Measurements from ENCODE around the gene NCKAP5L.
"Not testable (repeated sequence)": the region's sequence is repeated elsewhere in the genome, so short reads cannot be mapped to it uniquely, and the experiment has no call there.

NCKAP5L gene

DNA sequence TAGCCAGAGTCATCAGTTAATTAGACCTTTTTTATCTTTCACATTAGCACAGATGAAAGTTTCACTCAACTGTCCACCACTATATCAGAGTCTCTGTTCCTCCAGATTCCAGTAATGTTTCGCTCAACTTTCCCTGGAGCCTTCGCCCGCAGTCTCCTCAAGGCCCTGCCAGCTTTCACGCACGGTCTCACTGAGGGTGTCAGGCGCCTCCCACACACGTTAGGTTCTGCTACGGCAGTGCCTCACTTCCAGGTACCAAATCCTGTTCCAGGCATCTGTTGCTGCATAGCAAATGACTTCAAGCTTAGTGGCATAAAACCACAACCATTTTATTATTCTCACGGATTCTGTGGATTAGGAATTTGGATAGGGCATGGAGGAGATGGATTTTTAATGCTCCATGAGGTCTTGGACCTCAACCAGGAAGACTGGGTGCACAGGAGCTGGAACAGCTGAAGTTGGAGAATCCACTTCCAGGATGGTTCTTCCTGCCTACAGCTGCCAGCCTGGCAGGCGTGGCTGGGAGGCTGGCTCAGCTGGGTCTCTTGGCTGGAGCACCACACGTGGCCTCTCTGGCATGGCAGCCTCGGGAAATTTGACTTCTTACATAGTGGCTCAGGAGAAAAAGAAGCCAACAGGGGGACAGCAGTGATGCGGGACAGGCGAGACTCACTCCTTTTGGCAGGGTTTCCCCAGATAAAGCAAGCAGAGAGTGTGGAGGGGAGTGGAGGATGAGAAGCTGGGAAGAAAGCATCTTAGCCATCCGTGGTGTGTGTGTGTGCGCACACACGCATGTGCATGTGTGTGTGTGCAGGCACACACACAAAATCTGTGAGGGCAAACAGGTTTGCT is 36.0 kb upstream of the NCKAP5L start:
- DNase-seq (ENCODE audit: insufficient read length) (no peak), FAIRE-seq (no peak)
- TF ChIP-seq TAF1 (IDR thresholded peaks at IDR 0.05; ENCODE audit: borderline replicate concordance, low read depth, low read length) (no peak), POLR2AphosphoS5 (IDR thresholded peaks at IDR 0.05; ENCODE audit: low read depth, low read length) (no peak), POLR2A (IDR thresholded peaks at IDR 0.05; ENCODE audit: low read depth, low read length) (no peak)

DNA sequence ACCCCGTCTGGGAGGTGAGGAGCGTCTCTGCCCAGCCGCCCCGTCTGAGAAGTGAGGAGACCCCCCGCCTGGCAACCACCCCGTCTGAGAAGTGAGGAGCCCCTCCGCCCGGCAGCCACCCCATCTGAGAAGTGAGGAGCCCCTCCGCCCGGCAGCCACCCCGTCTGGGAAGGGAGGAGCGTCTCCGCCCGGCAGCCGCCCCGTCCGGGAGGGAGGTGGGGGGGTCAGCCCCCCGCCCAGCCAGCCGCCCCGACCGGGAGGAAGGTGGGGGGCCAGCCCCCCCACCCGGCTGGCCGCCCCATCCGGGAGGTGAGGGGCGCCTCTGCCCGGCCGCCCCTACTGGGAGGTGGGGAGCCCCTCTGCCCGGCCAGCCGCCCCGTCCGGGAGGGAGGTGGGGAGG is 32.7 kb upstream of the NCKAP5L start:
- not testable (repeated sequence) for DNase-seq (ENCODE audit: insufficient read length); FAIRE-seq

DNA sequence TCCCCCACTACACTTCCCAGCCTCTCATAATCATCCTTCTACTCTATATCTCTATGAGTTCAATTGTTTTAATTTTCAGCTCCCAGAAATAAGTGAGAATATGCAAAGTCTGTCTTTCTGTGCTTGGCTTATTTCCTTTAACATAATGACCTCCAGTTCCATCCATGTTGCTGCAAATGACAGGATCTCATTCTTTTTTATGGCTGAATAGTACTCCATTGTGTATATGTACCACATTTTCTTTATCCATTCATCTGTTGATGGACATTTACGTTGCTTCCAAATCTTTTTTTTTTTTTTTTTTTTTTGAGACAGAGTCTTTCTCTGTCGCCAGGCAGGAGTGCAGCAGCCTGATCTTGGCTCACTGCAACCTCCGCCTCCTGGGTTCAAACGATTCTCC is 27.7 kb upstream of the NCKAP5L start:
- not testable (repeated sequence) for FAIRE-seq; DNase-seq (ENCODE audit: insufficient read length)

DNA sequence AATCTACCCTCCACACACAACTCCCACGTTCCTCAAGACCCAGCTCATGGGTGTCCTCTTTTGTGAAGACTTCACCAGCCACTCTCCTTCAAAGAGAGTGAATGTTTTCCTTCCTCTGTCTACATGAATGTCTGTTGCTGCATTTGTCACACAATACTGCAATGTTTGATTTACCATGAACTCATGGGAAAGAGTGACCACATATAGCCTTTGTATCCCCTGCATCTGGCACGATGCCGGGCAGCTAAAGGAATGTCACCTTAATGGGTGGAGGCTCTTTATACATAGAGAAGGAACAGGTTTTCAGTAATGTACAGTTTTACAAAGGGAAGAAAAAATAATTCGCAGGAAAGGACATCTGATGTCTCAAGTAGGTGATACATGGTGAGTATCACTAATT is 26.8 kb upstream of the NCKAP5L start:
- TF ChIP-seq POLR2A (IDR thresholded peaks at IDR 0.05; ENCODE audit: low read depth, low read length) (no peak), TAF1 (IDR thresholded peaks at IDR 0.05; ENCODE audit: borderline replicate concordance, low read depth, low read length) (no peak), POLR2AphosphoS5 (IDR thresholded peaks at IDR 0.05; ENCODE audit: low read depth, low read length) (no peak)
- FAIRE-seq (no peak), DNase-seq (ENCODE audit: insufficient read length) (no peak)

DNA sequence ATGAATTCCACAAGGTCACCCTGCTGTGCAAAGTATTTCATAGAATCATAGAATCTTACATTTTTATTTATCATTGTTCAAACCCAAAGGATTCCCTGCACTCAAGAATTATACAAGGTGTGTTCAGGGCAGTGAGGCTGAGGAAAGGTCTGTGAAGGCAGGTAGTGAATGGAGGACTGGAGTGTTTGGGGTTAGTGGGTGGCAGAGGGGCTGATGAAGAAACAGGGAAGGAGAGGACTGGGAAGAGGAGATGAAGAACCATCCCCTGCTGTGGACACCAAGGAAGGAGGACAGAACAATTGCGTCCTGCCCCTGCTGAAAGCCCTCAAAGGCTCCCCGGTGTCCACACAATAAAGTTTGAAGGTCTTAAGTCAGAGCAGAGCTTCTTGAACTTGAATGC is 25.5 kb upstream of the NCKAP5L start:
- no peak for DNase-seq (ENCODE audit: insufficient read length)
- TF ChIP-seq POLR2A (IDR thresholded peaks at IDR 0.05; ENCODE audit: low read depth, low read length) (no peak), POLR2AphosphoS5 (IDR thresholded peaks at IDR 0.05; ENCODE audit: low read depth, low read length) (no peak), TAF1 (IDR thresholded peaks at IDR 0.05; ENCODE audit: borderline replicate concordance, low read depth, low read length) (no peak)
- FAIRE-seq = no peak

DNA sequence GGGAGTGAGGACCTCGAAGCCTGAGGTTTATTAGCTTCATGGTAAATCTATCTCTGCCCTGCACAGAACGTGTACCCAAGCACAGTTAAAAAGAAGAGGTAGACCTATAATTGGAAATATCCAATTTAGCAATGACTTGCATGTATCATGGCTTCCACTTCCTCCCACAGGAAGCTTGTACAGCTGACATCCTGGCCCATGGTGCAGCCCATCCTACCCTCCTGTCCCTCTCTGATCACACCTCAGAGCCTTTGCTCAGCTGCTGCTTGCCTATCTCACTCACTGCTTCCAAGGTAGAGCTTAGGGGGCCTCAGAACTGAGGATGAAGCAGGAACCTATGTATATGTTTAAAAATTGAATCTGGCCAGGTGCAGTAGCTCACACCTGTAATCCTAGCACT is 18.9 kb upstream of the NCKAP5L start:
- FAIRE-seq (no peak), DNase-seq (ENCODE audit: insufficient read length) (no peak)
- no peak for TF ChIP-seq TAF1 (IDR thresholded peaks at IDR 0.05; ENCODE audit: borderline replicate concordance, low read depth, low read length)
- TF ChIP-seq POLR2A (IDR thresholded peaks at IDR 0.05; ENCODE audit: low read depth, low read length) = no peak
- TF ChIP-seq POLR2AphosphoS5 (IDR thresholded peaks at IDR 0.05; ENCODE audit: low read depth, low read length) = no peak

DNA sequence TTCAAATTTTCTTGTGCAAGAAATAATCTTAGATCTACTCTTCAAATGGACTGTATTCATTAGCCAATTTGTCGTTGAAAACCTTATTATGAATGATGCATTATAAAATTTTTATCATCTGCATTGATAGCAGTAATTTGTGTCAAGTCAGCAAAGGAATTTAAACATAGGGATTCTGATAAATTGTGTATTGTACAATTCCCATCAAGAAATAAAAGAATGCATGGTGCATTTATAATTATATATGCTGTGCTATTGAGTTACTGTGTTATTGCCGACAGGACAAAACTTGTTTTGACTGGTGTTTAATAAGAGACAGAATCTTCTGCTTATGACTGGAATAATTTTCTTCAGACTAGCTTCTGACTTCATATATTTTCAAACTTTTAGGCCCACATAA is 17.8 kb upstream of the NCKAP5L start:
- no peak for DNase-seq (ENCODE audit: insufficient read length)
- FAIRE-seq = no peak
- TF ChIP-seq POLR2AphosphoS5 (IDR thresholded peaks at IDR 0.05; ENCODE audit: low read depth, low read length) (no peak), POLR2A (IDR thresholded peaks at IDR 0.05; ENCODE audit: low read depth, low read length) (no peak), TAF1 (IDR thresholded peaks at IDR 0.05; ENCODE audit: borderline replicate concordance, low read depth, low read length) (no peak)

DNA sequence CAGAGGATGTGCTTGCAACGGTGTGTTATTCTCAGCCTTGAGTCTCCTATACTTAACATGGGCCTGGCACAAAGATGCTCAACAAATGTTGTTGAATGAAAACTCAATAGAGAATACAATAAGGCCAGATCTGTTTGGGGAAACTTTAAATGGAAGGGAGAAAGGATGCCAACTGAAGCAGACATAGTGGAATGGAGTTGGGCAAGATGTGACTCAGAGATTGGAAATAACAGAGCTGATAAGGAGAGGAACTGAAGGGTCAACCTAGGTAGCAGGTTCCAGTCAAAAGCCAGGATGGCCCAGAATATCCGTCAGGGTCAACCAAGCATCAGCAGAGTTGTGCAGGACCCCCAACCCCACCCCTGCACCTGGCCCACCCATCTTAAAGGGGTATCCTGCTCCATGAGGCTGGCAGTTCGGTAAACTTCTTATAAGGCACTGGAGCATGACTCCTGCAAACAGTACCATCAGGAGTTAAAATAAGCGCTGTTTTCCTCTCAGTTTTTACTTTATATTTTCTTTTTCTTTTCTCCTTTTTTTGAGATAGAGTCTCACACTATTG is 15.7 kb upstream of the NCKAP5L start:
- no peak for DNase-seq (ENCODE audit: insufficient read length)
- FAIRE-seq = no peak
- no peak for TF ChIP-seq POLR2A (IDR thresholded peaks at IDR 0.05; ENCODE audit: low read depth, low read length)
- no peak for TF ChIP-seq POLR2AphosphoS5 (IDR thresholded peaks at IDR 0.05; ENCODE audit: low read depth, low read length)
- no peak for TF ChIP-seq TAF1 (IDR thresholded peaks at IDR 0.05; ENCODE audit: borderline replicate concordance, low read depth, low read length)

DNA sequence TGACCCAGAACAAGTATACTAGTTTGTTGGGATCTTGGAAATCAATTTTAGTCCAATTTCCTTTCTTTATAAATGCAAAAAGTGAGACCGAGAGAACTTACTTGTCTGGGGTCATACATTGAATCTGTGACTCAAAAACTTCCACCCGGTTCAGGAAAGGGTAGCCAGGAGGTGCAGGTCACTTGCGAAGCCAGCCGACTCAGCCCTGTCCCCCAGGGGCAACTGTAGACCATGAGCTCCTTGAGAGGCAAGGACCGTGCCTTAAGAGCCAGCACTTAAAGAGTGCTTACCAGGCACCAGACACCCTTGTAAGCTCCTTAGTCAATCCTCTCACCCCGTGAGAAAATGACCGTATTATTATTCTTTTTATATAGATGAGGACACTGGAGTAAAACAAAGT is 15.2 kb upstream of the NCKAP5L start:
- TF ChIP-seq POLR2A (IDR thresholded peaks at IDR 0.05; ENCODE audit: low read depth, low read length) (no peak), TAF1 (IDR thresholded peaks at IDR 0.05; ENCODE audit: borderline replicate concordance, low read depth, low read length) (no peak), POLR2AphosphoS5 (IDR thresholded peaks at IDR 0.05; ENCODE audit: low read depth, low read length) (no peak)
- DNase-seq (ENCODE audit: insufficient read length) (no peak), FAIRE-seq (no peak)

DNA sequence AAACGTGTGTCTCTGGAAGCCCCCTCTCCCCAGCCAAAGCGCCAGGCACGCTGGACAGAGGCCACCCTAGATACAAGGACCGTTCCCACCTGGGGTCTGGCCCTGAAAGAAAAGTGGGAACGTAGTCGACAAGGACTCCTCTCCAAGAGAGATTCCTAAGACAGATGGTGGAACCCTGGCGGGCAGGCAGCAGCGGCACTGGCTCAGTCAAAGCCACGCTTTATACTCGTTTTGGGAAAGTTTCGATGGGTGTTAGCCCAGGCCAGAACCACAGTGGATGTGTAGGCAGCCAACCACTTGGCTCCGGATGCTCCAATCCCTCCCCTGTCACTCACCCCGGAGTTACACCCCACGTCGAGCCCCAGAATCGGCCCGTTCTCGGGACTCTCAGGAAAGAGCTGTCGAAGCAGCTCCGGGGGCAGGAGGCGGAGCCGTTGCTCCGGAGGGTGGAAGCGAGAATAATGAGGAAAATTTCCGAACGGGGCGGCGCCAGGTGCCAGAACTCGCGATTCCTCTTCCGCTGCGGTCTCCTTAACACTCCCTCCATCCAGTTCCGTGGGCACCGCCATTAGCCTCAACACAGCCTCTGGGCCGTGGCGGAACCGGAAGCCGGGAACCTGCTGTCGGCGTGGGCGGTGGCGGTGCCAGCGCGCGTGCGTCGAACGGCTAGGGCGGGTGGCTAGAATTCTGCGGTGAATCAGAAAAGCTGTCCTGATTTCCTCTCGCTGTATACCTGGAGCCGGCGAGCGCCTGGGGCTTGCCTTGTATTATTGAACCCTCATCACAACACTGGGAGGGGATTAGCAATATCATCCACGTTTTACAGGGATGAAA is 14.5 kb upstream of the NCKAP5L start, which contains the start of gene BCDIN3D:
BCDIN3D (minus strand) TSS at position 588 of the 834 bp plus-strand sequence; CDS start at position 569, 19 bp downstream.
- DNase-seq (ENCODE audit: insufficient read length) (peak; percentile 65), FAIRE-seq (peak; percentile 96)
- TF ChIP-seq TAF1 (IDR thresholded peaks at IDR 0.05; ENCODE audit: borderline replicate concordance, low read depth, low read length) (peak; percentile 85), POLR2AphosphoS5 (IDR thresholded peaks at IDR 0.05; ENCODE audit: low read depth, low read length) (peak; percentile 92), POLR2A (IDR thresholded peaks at IDR 0.05; ENCODE audit: low read depth, low read length) (peak; percentile 92)

DNA sequence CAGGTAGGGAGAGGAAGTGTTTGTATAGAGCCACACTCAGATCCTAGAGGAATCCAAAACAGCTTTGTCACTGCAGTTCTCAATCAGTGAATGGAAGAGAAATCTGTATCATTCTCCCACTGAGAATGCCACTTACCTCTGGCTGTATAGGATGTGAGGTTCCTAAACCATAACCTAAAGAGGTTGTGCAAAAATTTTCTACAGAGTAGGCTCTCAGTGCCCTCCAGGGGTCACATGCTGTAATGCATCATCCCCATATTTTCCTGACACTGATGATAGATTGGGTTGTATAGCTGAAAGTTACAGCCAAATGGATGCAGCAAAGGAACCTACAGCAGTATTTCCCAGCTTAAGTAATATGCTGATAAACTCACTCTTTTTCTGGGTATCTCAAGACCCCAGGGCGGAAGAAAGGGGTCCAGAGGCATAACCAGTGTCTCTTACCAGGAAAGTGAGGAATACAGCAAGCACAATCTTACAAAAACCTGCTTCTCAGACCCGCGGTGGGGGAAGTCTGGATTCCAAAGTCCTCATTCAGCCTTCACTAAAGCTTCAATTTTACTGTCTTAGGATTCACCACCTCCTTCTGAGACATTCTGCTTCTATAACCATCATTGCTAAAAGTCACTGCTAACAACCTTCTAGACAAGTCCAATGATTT is 10.9 kb upstream of the NCKAP5L start:
- TF ChIP-seq POLR2AphosphoS5 (IDR thresholded peaks at IDR 0.05; ENCODE audit: low read depth, low read length) = no peak
- no peak for TF ChIP-seq POLR2A (IDR thresholded peaks at IDR 0.05; ENCODE audit: low read depth, low read length)
- no peak for TF ChIP-seq TAF1 (IDR thresholded peaks at IDR 0.05; ENCODE audit: borderline replicate concordance, low read depth, low read length)
- DNase-seq (ENCODE audit: insufficient read length) (no peak), FAIRE-seq (no peak)
